CD4-positive, alpha-beta T cell (primary cell): ENCODE measurements around the gene GALNT11. TPM values are rescaled to one million over a fixed set of nuclear protein-coding genes. Genes with fewer than 3 reads are reported as not detected.
"Not testable (repeated sequence)": the region's sequence is repeated elsewhere in the genome, so short reads cannot be mapped to it uniquely, and the experiment has no call there.

Experiments
- ATAC-seq: fragments of 200-7000 bp; cut with Tn5 transposase; one replicate; pipeline ENCODE4 v1.10.0; 2022; ENCODE audit warnings: mild to moderate bottlenecking; ENCODE audit not compliant: poor library complexity
- CTCF ChIA-PET: fragments of 350-600 bp; sonication (Branson Sonifier 250); formaldehyde crosslinking; loops from one replicate; lab custom pipeline; 2021; ENCODE audit warnings: antibody characterized with exemption, inconsistent platforms; lab: Charles Lee
- POLR2A ChIA-PET: fragments of 350-600 bp; sonication (Branson Sonifier 250); formaldehyde crosslinking; loops from one replicate; lab custom pipeline; 2021; ENCODE audit warnings: antibody characterized with exemption, inconsistent platforms; lab: Charles Lee
- DNase-seq, 14 experiments: peaks; one replicate each; pipeline ENCODE4 v3.0.0-alpha.2; 2013 to 2020; ENCODE audit warnings: mixed read lengths in 2 of 14
- H3K27ac ChIP-seq, 2 donors: one replicate each; pipeline versions ENCODE4 v1.5.1 to v1.7.0; 2013; ENCODE audit warnings: low read length in 2 of 2, low read depth in 1 of 2, mild to moderate bottlenecking in 1 of 2
- H3K27me3 ChIP-seq, 2 experiments: 1 replicate in 1 of 2; 2 replicates in 1 of 2; pipeline versions ENCODE4 v1.6.1 to v1.7.0; 2013; ENCODE audit warnings: low read length in 2 of 2, control low read depth in 1 of 2, mild to moderate bottlenecking in 1 of 2, moderate library complexity in 1 of 2; ENCODE audit not compliant: insufficient read depth in 2 of 2, control insufficient read depth in 1 of 2
- H3K36me3 ChIP-seq: one replicate; pipeline ENCODE4 v1.6.1; 2013; ENCODE audit warnings: low read length, control low read depth; ENCODE audit not compliant: insufficient read depth
- H3K4me1 ChIP-seq: one replicate; pipeline ENCODE4 v1.6.1; 2013; ENCODE audit warnings: low read length, control low read depth; ENCODE audit not compliant: insufficient read depth
- H3K4me3 ChIP-seq: one replicate; pipeline ENCODE4 v1.5.1; 2013; ENCODE audit warnings: mild to moderate bottlenecking, low read length, moderate library complexity
- H3K9me3 ChIP-seq, 2 experiments: 1 replicate in 1 of 2; 2 replicates in 1 of 2; pipeline versions ENCODE4 v1.6.1 to v1.7.0; 2013; ENCODE audit warnings: low read length in 2 of 2, mild to moderate bottlenecking in 2 of 2, control low read depth in 1 of 2, moderate library complexity in 1 of 2; ENCODE audit not compliant: control insufficient read depth in 1 of 2, insufficient read depth in 1 of 2
- H3K27ac Mint-ChIP-seq: one replicate; pipeline ENCODE4 v1.8.0; 2020; ENCODE audit warnings: mixed read lengths
- H3K27me3 Mint-ChIP-seq: one replicate; pipeline ENCODE4 v1.8.0; 2021; ENCODE audit warnings: mixed read lengths
- H3K36me3 Mint-ChIP-seq: one replicate; pipeline ENCODE4 v1.8.0; 2021; ENCODE audit warnings: low read depth, mixed read lengths
- H3K4me1 Mint-ChIP-seq: one replicate; pipeline ENCODE4 v1.8.0; 2021; ENCODE audit warnings: low read depth, mixed read lengths
- H3K4me3 Mint-ChIP-seq: one replicate; pipeline ENCODE4 v1.8.0; 2020; ENCODE audit warnings: mild to moderate bottlenecking, mixed read lengths
- H3K9me3 Mint-ChIP-seq: one replicate; pipeline ENCODE4 v1.8.0; 2020; ENCODE audit warnings: mixed read lengths
- intact Hi-C, 2 experiments: fragments of 100-400 bp; cut with DNase I in 1 of 2; cut with micrococcal nuclease in 1 of 2; formaldehyde crosslinking; loops; one replicate each; pipeline versions ENCODE4 v1.15.1 to v1.9.0; 2023 to 2025; cut with DNase I, micrococcal nuclease
- total RNA-seq, 174 experiments: library from RNA in 2 of 174; stranded (reverse) in 2 of 174; gene quantifications; one replicate each; pipeline ENCODE4 v1.2.3 and lab custom pipeline; 2021 to 2026
- TF ChIP-seq, protein P1 (sequence below): fragments of 200-600 bp; IDR thresholded peaks from one replicate; pipeline ENCODE4 v1.8.0; 2022; ENCODE audit warnings: antibody characterized with exemption, mild to moderate bottlenecking

The GALNT11 gene
- total RNA-seq, 2 experiments from 2014 or later = 20.7 to 22.2 TPM

- Histone ChIP-seq H3K4me3 (no peak overlapping the region), H3K27ac (no peak overlapping the region), H3K9me3 (no peaks in the 10 kb centered on the region), H3K36me3 (peaks cover 4% of the 10 kb centered on the region), H3K27me3 (no peaks in the 10 kb centered on the region), H3K4me1 (no peaks in the 10 kb centered on the region)
- H3K9me3 Mint-ChIP-seq = peaks cover 2% of the 10 kb centered on the region
- ATAC-seq = no peak
- H3K4me1 Mint-ChIP-seq = peaks cover 5% of the 10 kb centered on the region
- ChIA-PET CTCF (no interaction called here), POLR2A (no interaction called here)
- TF ChIP-seq, protein P1, sequence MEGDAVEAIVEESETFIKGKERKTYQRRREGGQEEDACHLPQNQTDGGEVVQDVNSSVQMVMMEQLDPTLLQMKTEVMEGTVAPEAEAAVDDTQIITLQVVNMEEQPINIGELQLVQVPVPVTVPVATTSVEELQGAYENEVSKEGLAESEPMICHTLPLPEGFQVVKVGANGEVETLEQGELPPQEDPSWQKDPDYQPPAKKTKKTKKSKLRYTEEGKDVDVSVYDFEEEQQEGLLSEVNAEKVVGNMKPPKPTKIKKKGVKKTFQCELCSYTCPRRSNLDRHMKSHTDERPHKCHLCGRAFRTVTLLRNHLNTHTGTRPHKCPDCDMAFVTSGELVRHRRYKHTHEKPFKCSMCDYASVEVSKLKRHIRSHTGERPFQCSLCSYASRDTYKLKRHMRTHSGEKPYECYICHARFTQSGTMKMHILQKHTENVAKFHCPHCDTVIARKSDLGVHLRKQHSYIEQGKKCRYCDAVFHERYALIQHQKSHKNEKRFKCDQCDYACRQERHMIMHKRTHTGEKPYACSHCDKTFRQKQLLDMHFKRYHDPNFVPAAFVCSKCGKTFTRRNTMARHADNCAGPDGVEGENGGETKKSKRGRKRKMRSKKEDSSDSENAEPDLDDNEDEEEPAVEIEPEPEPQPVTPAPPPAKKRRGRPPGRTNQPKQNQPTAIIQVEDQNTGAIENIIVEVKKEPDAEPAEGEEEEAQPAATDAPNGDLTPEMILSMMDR = no peak
- intact Hi-C loops = no loop called here
- no peaks in the 10 kb centered on the region for H3K27me3 Mint-ChIP-seq
- H3K27ac Mint-ChIP-seq = no peak overlapping the region
- no peak for DNase-seq
- no peak overlapping the region for H3K4me3 Mint-ChIP-seq
- H3K36me3 Mint-ChIP-seq = peaks cover 40% of the 10 kb centered on the region
These were observed 31.3 kb downstream of the GALNT11 start for GRCh38 chr7:152056621-152057274.

DNA sequence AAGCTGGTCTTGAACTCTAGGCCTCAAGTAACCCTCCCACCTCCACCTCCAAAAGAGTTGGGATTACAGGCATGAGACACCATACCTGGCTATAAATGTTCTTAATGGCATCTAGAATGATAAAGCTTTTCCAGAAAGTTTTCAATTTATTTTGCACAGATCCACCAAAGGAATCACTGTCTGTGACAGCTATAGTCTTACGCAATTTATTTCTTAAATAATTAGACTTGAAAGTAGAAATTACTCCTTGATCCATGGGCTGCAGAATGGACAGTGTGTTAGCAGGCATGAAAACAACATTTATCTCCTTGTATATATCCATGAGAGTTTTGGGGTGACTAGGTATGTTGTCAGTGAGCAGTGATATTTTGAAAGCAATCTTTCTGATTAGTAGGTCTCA, 33.8 kb downstream of the GALNT11 start:
- H3K36me3 ChIP-seq = peaks cover 4% of the 10 kb centered on the region
- Mint-ChIP-seq H3K4me3 (no peak overlapping the region), H3K27me3 (no peaks in the 10 kb centered on the region), H3K27ac (no peak overlapping the region), H3K4me1 (peaks cover 21% of the 10 kb centered on the region), H3K36me3 (peaks cover 66% of the 10 kb centered on the region), H3K9me3 (peaks cover 2% of the 10 kb centered on the region)
- no peaks in the 10 kb centered on the region for H3K4me1 ChIP-seq
- no peak overlapping the region for H3K4me3 ChIP-seq
- ChIA-PET POLR2A (no interaction called here), CTCF (no interaction called here)
- no peak overlapping the region for H3K27ac ChIP-seq
- intact Hi-C loops = no loop called here
- DNase-seq = no peak
- no peaks in the 10 kb centered on the region for H3K9me3 ChIP-seq
- H3K27me3 ChIP-seq = no peaks in the 10 kb centered on the region
- ATAC-seq = no peak
- TF ChIP-seq, protein P1 = no peak

- ATAC-seq, H3K4me1 ChIP-seq, H3K27me3 ChIP-seq, H3K27me3 Mint-ChIP-seq, CTCF ChIA-PET, H3K27ac Mint-ChIP-seq, H3K36me3 ChIP-seq, H3K9me3 ChIP-seq, H3K4me3 ChIP-seq, H3K4me3 Mint-ChIP-seq, H3K9me3 Mint-ChIP-seq, H3K27ac ChIP-seq, POLR2A ChIA-PET, DNase-seq, intact Hi-C loops: not testable (repeated sequence)
- Mint-ChIP-seq H3K36me3 (peaks cover 76% of the 10 kb centered on the region), H3K4me1 (peaks cover 30% of the 10 kb centered on the region)
These were observed 35.6 kb downstream of the GALNT11 start for GRCh38 chr7:152061086-152061485.

DNA sequence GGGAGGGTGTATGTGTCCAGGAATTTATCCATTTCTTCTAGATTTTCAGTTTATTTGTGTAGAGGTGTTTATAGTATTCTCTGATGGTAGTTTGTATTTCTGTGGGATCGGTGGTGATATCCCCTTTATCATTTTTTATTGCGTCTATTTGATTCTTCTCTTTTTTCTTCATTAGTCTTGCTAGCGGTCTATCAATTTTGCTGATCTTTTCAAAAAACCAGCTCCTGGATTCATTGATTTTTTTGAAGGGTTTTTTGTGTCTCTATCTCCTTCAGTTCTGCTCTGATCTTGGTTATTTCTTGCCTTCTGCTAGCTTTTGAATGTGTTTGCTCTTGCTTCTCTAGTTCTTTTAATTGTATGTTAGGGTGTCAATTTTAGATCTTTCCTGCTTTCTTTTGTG, 37.7 kb downstream of the GALNT11 start:
- H3K9me3 ChIP-seq, intact Hi-C loops, H3K36me3 ChIP-seq, H3K4me3 ChIP-seq, H3K4me1 ChIP-seq, ATAC-seq, H3K27me3 Mint-ChIP-seq, H3K9me3 Mint-ChIP-seq, H3K27ac ChIP-seq, CTCF ChIA-PET, H3K27me3 ChIP-seq, DNase-seq, POLR2A ChIA-PET, H3K4me3 Mint-ChIP-seq, H3K27ac Mint-ChIP-seq: not testable (repeated sequence)
- Mint-ChIP-seq H3K4me1 (peaks cover 49% of the 10 kb centered on the region), H3K36me3 (peaks cover 82% of the 10 kb centered on the region)

- H3K4me1 ChIP-seq, ATAC-seq, H3K27ac Mint-ChIP-seq, POLR2A ChIA-PET, H3K27me3 ChIP-seq, H3K4me3 ChIP-seq, H3K9me3 ChIP-seq, H3K4me3 Mint-ChIP-seq, intact Hi-C loops, CTCF ChIA-PET, H3K36me3 ChIP-seq, H3K9me3 Mint-ChIP-seq, H3K27ac ChIP-seq, H3K27me3 Mint-ChIP-seq, DNase-seq: not testable (repeated sequence)
- H3K4me1 Mint-ChIP-seq = peaks cover 52% of the 10 kb centered on the region
- peaks cover 81% of the 10 kb centered on the region for H3K36me3 Mint-ChIP-seq
These were observed 38.3 kb downstream of the GALNT11 start for GRCh38 chr7:152063821-152064220.

DNA sequence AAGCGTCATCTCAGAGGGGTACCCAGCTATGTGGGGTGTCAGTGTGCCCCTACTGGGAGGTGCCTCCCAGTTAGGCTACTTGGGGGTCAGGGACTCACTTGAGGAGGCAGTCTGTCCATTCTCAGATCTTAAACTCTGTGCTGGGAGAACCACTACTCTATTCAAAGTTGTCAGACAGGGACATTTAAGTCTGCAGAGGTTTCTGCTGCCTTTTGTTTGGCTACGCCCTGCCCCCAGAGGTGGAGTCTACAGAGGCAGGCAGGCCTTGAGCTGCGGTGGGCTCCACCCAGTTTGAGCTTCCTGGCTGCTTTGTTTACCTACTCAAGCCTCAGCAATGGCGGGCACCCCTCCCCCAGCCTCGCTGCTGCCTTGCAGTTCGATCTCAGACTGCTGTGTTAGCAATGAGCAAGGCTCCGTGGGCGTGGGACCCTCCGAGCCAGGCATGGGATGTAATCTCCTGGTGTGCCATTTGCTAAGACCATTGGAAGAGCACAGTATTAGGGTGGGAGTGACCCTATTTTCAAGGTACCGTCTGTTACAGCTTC, 40.4 kb downstream of the GALNT11 start:
- H3K9me3 ChIP-seq = peaks cover 6 to 12% of the 10 kb centered on the region in 2 experiments
- H3K27me3 ChIP-seq, H3K4me3 ChIP-seq, H3K4me3 Mint-ChIP-seq, H3K36me3 ChIP-seq, POLR2A ChIA-PET, H3K27ac ChIP-seq, CTCF ChIA-PET, intact Hi-C loops, ATAC-seq, H3K27ac Mint-ChIP-seq, H3K4me1 ChIP-seq, H3K27me3 Mint-ChIP-seq, DNase-seq: not testable (repeated sequence)
- H3K9me3 Mint-ChIP-seq = peaks cover 12% of the 10 kb centered on the region
- H3K36me3 Mint-ChIP-seq = peaks cover 77% of the 10 kb centered on the region
- H3K4me1 Mint-ChIP-seq = peaks cover 52% of the 10 kb centered on the region
